Measurements from ENCODE around the gene RIPOR3.

RIPOR3 gene

GRCh38 chr20:50586531-50587232, 104.7 kb downstream of the RIPOR3 start:
- DNase-seq, result no peak

- no peak for DNase-seq
Measured at GRCh38 chr20:50585678-50586077, 105.7 kb downstream of the RIPOR3 start.

- DNase-seq, result no peak
Measured at GRCh38 chr20:50585214-50585613, 106.1 kb downstream of the RIPOR3 start.

GRCh38 chr20:50584687-50585086, 106.7 kb downstream of the RIPOR3 start:
- DNase-seq, result no peak

GRCh38 chr20:50583442-50584150, 107.7 kb downstream of the RIPOR3 start:
- no peak for DNase-seq

GRCh38 chr20:50582591-50583234, 108.6 kb downstream of the RIPOR3 start:
- no peak for DNase-seq

- no peak for DNase-seq
Measured at GRCh38 chr20:50582092-50582491, 109.2 kb downstream of the RIPOR3 start.

GRCh38 chr20:50580842-50581544, 110.3 kb downstream of the RIPOR3 start:
- no peak for DNase-seq

- DNase-seq, result peak; percentile 64
Measured at GRCh38 chr20:50580016-50580747, 111.2 kb downstream of the RIPOR3 start.

GRCh38 chr20:50579511-50579910, 111.8 kb downstream of the RIPOR3 start:
- no peak for DNase-seq

GRCh38 chr20:50578778-50579165, 112.6 kb downstream of the RIPOR3 start:
- no peak for DNase-seq

- DNase-seq, result no peak
Measured at GRCh38 chr20:50578061-50578777, 113.1 kb downstream of the RIPOR3 start.

GRCh38 chr20:50577175-50578018, 113.9 kb downstream of the RIPOR3 start:
- DNase-seq, result no peak

- DNase-seq, result peak; percentile 79
Measured at GRCh38 chr20:50575865-50576720, 115.2 kb downstream of the RIPOR3 start.

GRCh38 chr20:50574586-50574985, 116.8 kb downstream of the RIPOR3 start:
- DNase-seq, result no peak

GRCh38 chr20:50574108-50574507, 117.2 kb downstream of the RIPOR3 start:
- no peak for DNase-seq

GRCh38 chr20:50572938-50573777, 118.2 kb downstream of the RIPOR3 start:
- no peak for DNase-seq

- DNase-seq, result no peak
Measured at GRCh38 chr20:50571466-50571865, 119.9 kb downstream of the RIPOR3 start.
